ENCODE data around the gene RPL19.
A peak's percentile ranks its signal among the peaks of the same experiment; 100 is the strongest.
"Not testable (repeated sequence)": the region's sequence is repeated elsewhere in the genome, so short reads cannot be mapped to it uniquely, and the experiment has no call there.

RPL19 gene

DNA sequence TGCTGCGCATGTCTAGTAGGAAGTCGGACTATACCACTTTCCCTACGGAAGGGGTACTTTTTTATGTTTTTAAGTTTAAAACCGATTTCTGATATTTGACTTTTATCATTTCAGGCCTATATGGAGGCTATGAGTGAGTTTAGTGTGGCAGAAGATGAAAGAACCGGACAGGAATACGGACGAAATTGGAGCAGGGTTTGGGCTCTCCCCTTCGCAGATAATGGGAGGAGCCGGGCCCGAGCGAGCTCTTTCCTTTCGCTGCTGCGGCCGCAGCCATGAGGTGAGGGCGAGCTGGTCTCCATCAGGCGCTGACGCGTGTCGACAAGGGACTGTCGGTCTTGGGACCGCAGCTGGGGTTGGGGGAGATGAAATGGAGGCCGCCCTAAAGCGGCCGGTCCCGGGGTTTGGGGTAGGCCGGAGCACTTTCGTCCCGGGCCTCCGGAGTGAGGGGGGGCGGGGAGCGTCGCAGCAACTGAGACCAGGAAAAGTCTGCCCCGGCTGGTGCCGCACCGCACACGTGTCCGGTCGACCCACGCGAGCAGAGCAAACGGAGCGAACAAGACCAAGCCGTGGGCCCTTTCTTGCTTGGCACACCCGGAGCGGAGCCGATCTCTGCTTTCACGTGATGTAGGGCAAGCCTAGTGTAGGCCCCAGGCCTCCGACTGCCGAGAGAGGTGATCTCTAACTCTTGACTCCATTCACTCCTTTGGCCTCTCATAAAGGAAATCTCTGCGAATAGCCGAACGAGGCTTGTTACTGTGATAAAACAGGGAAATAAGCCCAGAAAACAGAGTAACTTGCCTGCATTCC is at the start of gene RPL19:
RPL19 (plus strand) TSS at position 214 of the 810 bp plus-strand sequence; CDS start at position 276, 62 bp downstream.
- DNase-seq: peak; percentile 81

DNA sequence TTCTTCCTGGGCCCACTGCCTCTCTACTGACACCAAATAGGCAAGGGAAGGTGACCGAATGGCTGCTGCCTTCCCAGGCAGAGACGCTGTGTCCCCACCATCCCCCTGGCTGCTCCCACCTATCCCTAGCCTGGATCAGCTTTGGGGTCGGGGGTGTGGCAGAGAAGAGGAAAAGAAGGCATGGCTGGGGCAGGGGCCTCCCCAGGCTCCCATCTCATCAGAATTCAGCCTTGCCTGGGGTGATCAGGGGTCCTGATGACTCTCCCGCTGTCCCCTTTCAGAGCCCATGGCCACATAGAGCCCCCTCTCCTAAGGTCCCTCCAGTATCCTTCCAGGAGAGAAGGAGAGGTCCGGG is 49.3 kb upstream of the RPL19 start:
- no peak for DNase-seq

DNA sequence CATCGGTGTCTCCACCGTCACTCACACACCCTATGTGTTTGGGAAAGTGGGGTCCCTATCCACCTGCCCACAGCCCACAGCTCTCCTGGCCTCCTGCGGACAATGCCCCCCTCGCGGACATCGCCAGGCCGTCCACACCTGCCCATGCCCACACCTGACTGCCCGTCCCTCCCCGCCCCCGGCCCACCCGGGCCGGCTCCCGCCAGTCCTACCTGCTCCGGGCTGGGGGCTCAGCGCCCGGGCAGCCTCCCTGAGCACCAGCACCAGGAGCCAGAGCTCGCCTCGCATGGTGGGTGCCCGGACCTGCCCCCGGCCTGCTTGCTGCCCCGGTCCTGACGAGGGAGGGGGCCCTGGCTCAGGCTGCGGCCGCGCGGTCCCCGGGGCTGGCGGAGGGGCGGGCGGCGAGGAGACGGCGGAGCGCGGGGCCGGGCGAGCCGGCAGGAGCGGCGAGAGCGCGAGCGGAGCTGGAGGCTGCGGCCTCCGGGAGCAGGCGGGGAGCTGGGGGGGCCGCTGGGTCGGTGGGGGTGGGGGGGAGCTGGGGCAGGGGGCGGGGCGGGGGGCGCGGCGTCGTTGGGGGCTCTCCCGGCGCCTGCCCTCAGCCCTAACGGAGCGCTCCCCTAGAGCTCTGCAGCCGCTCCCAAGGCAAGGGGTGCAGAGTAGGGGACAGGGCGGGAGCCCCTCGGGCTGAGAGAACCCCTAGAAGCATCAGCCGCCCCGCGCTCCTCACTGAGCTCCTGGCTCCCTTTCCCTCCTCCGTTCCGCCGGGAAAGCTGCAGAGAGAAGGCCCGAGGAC is 48.7 kb upstream of the RPL19 start, which contains the start of gene PLXDC1:
PLXDC1 (minus strand) TSS at position 488 of the 793 bp plus-strand sequence; CDS start at position 288, 200 bp downstream.
- peak; percentile 23 for DNase-seq

DNA sequence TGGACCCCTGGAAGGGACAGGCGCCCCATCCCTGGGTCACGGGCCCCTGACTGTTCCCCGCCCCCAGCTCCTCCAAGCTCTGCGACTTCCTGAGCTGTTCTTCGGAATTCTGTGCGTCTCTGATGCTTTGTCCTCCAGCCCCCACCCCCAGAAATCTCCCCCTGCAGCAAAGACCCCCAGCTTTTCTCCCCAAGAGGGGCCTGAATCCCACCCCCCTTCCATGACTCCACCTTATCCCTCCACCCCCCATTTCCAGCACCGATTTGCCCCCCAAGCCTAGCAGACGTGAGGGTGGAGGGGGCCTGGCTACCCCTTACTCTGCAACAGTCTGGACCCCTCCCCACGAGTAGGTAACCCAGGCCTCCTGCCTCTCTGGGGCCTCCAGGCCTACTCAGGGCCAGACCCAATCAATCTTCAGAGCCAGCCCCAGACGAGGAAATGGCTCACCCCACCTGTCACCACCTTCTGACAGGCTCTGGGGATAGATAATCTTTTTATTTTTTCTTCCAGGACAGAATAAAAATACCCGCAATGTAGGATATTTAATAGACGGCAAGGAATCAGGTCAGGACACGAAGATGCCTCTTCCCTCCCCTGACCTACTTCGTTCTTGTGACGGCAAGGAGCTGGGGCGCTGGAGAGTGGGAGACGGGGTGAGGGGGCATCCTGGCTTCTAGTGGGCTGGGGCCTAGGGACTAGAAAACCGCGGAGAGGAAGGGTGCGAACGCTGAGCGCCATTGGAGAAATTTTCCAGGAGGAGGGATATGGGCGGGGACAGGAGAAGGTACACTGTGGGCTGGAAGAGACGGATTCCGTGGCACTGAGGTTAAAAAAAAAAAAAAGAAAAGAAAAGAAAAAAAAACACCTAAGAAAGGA is 47.9 kb upstream of the RPL19 start:
- DNase-seq: peak; percentile 37

DNA sequence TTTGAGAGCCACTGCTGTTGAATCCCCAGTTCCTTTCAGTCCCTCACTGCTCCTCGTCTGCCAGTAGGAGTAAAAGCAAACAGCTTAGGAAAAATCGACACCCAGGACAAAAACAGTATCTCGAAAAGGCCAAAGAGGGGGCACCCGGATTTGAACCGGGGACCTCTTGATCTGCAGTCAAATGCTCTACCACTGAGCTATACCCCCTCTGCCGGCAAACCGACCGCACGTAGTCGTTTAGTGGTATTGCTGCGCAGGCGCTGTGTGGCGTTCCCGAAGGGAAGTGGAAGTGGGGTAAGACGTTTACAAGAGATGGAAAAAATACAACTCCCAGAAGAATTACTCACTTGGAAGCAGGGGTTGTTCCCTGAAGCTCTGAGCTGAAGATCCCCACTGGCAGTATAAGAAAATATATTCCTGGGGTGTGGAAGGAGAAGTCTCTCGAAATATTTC is 46.5 kb upstream of the RPL19 start:
- peak; percentile 88 for DNase-seq

DNA sequence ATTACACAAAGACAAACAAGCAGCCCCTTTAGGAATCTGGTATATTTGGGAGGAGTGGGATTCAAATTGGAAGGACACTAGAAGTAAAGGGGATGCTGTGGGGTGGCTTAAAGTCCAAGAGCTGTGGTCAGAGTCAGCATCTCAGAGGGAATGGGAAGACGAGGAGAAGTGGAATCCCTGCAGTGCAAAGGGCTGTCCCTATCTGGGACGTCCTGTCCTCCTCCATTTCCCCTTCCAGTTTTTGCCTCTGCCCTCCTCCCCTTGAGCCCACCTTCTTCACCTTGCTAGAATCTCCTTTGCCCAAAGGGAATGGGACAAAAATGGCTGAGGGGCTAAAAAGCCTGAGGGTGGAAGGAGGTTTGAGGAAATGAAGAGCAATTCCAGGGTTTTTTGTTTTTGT is 44.4 kb upstream of the RPL19 start:
- no peak for DNase-seq

DNA sequence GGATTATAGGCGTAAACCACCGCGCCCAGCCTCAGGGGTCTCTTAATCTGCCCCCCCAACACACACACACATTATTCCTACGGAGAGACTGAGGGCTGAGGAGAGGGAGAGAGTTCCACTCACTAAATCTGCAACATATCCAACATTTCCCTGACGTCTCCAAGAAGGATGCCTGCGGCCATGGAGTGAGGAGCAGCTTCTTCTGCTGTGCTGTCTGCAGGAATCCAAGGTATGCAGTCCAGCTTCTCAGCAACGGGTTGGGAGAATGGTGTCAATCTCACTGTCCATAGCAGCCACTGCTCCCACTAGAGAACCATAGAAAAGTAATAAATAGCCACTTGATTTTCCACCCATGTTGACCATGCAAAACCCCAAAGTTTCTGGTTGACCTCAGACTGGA is 43.6 kb upstream of the RPL19 start:
- DNase-seq: no peak

DNA sequence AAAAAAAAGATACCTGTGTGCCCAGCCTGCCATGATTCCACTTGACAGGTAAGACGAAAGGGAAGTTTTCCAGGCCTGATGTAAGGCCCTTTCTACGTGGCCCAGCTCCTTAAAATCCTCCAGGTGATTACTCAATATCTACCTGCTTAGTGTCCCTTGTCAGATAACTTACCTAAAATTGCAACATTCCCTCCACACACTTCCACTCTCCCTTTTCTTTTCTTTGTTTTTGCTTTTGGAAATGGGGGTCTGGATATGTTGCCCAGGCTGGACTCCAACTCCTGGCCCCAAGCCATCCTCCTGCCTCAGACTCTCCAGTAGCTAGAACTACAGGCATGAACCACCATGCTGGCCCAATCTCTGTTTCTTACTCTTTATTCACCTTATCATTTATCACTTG is 41.5 kb upstream of the RPL19 start:
- DNase-seq: no peak

DNA sequence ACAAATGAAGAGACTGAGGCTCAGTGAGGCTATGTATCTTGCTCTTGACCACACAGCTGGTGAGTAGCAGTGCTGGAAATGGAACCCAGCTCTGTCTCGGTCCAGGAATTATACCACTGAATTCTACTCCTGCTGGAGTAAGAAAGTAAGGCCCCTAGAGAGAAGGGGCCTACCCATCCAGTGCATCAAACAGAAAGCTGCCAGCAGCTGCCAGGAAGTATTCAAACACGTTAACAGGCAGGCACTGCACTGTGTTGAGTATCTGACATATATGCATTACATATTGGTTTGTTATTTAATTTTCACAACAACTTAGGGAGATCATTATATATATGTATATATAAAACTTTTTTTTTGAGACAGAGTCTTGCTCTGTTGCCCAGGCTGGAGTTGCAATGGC is 38.1 kb upstream of the RPL19 start:
- no peak for DNase-seq

DNA sequence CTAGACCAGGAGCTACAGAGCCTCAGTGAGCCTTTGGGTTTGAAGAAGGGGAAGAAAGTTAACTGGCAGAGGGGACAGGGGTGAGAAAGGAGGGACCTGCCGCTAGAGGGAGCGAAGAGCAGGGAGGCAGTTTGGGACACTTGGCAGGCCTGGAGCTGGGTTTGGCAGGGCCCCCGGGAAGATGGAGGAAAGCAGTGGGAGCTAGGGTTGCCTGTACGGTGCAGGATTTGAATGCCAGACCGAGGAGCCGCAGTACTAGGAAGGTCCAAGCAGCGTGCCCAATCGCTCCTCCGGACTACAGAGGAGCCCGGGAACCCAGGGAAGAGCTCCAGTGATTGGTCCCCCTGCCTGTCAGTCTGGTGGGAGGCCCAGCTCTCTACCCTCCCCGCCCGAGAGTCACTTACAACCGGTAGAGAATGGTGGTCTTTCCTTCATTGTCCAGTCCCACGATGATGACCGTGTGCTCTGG is 35.4 kb upstream of the RPL19 start:
- peak; percentile 81 for DNase-seq

DNA sequence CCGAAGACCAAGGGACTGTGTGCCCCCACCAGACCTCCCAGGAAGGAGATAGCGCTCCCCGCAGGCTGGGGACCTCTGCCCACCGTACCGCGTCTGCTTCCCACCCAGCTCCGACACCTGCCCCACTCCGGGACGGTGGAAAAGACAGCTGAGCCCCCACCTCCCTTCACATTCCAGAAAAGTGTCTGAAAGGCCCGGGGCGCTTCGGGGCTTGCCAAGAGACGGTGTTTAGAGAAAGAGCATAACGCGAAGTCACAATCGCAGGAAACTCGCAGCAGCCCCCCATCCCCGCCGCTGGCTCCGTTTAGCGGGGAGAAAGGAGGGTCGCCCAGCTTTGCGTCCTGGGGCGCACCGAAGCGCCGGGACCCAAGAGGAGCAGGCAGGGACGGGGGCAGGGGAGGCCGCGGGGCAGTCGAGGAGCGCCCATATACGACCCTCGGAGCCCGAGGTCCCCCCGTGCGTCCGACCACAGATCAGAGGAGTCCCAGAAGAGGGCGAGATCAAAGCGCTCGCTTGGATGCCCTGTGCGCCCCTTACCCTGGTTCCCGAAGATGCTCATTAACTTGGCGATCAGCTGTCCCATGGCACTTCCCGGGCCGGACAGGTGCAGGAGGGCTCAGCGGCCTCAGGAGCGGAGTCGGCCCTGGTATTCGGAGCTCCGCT is 34.8 kb upstream of the RPL19 start:
- DNase-seq: no peak

DNA sequence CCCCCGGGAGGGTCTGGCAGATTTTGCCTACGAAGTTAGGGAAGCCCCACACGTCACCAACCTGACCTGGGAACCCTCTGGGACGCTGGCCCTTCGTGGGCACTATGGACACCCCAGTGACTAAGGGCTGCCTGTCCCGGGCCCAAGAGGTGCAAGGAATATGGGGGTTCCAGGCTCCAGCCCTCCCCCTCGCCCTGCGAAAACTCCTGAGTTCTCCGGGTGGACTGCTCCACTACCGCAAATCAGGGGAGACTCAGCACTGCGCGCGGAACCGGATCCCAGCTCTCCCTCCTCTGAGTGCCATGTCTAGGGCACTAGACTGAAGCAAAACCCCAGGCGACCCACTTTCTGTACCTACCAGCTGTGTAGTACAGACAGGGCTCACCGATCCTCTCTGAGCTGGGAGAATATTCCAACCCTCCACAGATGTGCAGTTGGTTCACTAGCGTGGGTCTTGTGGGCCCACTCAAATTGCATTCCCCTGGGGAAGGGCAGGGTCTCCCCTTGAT is 34.2 kb upstream of the RPL19 start, which contains the start of gene ARL5C:
ARL5C (minus strand) TSS at position 321 of the 509 bp plus-strand sequence. CDS start 401 bp downstream, outside the sequence.
- DNase-seq: no peak

DNA sequence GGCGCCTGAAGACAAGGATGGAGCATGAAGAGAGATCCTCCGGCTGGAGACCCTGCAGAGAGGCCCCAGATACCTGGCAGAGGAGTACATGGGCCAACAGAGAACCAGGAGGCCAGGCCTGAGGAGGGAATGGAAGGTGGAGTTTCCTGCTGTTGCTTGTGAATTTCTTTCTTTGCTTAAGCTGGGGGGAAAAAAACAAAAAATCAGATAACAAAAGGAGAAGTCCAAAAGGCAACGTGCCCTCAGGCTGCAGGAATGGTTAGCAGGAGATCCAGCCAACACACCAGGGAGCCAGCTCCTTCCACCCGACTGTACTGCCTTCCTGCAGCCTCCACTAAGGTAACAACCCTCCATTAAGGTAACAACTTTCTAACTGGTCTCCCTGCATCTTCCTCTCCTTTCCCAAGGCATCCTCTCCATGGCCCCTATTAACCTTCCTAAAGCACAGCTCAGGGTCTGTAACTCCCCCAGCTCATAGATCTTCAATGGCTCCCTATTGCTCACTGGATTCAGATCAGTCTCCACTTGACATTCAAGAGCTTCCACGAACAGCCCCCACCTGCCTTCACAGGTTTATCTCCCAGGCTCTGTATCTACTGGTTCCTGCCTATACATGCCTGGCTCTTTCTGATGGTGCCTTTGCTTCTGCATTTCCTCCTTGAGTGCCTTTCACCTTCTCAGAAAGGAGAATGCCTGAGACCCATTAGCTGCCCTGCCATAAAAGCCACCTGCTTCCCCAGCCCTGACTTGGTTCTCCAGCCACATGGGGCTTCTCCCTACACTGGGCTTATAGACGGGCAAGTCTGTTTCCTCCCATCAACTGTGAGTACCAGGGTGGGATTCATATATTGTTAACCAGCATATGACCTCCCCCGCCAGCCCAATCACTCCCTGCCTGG is 33.4 kb upstream of the RPL19 start:
- no peak for DNase-seq

DNA sequence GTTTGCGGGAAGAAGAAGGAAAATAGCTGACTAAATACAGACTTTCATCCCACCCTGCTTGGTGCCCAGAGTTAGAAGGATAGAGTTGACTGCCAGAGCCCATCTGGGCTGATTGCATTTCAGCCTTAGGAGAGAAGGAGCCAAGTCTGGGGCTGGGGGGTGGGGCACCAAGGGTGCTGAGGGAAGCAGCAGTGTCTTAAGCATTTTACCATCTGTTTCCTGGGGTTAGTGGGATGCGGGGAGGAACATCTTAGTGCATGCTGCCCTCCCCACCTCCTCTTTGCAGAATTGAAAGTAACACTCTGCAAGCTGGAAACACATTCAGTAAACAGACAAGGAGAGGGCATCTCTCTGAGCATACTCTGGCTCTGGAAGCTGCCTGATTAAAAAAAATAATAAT is 32.6 kb upstream of the RPL19 start:
- DNase-seq: no peak

DNA sequence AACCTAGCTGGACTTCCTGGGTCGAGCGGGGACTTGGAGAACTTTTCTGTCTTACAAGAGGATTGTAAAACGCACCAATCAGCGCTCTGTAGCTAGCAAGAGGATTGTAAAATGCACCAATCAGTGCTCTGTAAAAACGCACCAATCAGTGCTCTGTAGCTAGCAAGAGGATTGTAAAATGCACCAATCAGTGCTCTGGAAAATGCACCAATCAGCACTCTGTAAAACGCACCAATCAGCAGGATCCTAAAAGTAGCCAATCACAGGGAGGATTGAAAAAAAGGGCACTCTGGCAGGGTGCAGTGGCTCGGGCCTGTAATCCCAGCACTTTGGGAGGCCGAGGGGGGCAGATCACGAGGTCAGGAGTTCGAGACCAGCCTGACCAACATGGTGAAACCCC is 31.6 kb upstream of the RPL19 start:
- DNase-seq: not testable (repeated sequence)

DNA sequence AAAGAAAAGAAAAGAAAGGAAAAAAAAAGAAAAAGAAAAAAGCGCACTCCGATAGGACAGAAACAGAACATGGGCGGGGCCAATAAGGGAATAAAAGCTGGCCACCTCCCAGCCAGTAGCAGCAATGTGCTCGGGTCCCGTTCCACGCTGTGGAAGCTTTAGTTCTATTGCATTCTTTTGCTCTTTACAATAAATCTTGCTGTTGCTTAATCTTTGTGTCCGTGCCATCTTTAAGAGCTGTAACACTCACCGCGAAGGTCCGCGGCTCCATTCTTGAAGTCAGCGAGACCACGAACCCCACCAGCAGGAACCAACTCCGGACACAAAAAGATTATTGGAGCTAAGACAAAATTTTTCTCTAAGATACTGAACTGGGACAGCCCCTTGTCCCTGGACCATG is 31.0 kb upstream of the RPL19 start:
- DNase-seq: no peak

DNA sequence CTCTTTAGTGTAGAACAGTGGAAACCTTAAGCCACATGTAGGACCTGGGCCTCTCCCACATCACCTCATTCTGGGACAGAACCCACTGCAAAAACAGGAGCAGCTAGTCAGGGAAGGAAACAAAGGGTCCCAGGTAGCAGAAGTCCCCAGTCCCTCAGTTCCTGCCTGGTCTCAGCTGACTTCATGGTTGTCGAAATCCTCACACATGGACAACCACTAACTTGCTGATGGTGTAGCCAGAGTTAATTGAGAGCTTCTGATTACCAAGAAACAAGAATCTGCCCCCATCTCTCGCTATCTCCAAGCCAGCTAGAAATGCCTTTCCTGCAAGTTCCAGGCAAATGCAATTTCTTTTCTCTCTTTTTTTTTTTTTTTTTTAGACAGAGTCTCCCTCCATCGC is 30.6 kb upstream of the RPL19 start:
- DNase-seq: no peak

DNA sequence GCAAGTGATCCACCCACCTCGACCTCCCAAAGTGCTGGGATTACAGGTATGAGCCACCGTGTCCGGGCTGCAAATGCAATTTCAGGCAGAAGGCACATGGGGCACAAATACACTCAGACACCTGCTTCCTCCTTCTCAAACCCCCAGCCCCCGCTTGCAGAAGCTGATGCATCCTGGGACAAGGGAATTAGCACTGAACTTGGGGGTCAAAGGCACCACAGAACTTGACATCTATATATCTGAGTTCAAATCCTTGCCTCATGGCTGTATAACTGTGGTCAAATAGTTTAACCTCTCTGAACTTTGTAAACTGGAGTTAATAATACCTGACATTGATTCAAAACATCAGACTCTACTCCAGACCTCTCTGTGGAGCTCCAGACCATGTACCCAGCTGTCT is 30.0 kb upstream of the RPL19 start:
- DNase-seq: no peak

DNA sequence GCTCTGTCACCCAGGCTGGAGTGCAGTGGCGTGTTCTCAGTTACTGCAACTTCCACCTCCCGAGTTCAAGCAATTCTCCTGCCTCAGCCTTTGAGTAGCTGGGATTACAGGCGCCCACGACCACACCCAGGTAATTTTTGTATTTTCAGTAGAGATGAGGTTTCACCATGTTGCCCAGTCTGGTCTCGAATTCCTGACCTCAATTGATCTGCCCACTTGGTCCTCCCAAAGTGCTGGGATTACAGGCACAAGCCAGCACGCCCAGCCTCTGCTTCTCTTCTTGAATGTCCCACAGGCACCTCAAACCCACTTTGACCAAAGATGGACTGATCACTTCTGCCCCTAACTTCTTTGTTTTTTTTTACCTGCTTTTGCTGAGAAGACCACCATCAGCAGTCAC is 29.5 kb upstream of the RPL19 start:
- DNase-seq: no peak

DNA sequence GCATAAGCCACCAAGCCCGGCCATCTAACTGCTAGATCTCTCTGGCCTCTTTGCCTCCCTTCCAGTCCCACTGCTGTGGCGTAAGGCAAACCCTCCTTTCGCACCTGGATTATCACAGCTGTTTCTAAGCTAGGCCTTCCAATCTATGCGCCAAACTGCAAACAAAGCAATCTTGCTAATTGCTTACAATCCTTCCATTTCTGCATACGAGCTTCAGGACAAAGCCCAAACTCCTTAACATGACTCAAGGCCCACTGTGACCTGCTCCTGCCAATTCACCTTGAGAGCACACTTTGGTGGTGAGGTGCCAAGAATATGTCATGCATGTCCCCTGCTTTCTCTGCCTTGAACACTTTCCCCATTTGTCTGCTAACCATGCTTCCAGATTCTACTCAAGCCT is 28.1 kb upstream of the RPL19 start:
- no peak for DNase-seq

DNA sequence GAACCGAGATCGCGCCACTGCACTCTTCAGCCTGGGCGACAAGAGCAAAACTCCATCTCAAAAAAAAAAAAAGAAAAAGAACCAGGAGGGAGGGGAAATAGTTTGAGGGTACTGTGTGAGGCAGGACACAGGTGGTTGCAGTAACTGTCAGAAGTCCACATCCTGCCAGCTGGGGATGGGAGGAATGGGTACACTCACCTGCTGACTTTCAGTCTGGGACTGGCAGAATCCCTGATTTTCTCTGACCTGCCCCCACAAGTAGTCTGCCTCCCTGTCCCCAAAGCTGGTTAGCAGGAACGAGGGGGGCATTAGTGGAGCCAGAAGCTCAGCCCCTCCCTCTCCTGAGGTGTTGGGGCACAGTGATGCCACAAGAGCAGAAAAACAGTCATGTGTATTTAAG is 27.0 kb upstream of the RPL19 start:
- no peak for DNase-seq
